IMR-90 (cell line): ENCODE results near the gene COG8. TPM values are rescaled to one million over a fixed set of nuclear protein-coding genes. Genes with fewer than 3 reads are reported as not detected.

Source experiments
- ATAC-seq: fragments of 200-7000 bp; cut with Tn5 transposase; 2 replicates; pipeline ENCODE4 v1.9.1; 2020; ENCODE audit warnings: low read depth, mild to moderate bottlenecking, moderate library complexity
- BruUV-seq: library from RNA; stranded (reverse); fragments of 400-500 nt; replicated peaks from 2 replicates; lab custom pipeline; 2021; lab: Mats Ljungman, UMichigan
- CTCF ChIA-PET: fragments of 300-600 bp; formaldehyde crosslinking; extraction: SDS; loops from one replicate; lab custom pipeline; 2021; ENCODE audit warnings: antibody characterized with exemption; lab: Yijun Ruan, JAX
- POLR2A ChIA-PET: fragments of 300-600 bp; sonication (Branson Sonifier 250); formaldehyde crosslinking; loops from one replicate; lab custom pipeline; 2022; ENCODE audit warnings: antibody characterized with exemption; ENCODE audit not compliant: unreplicated experiment; lab: Charles Lee
- DNase-seq: peaks from one replicate; pipeline ENCODE4 v3.0.0; 2013
- H2AFZ ChIP-seq: replicated peaks from 2 replicates; pipeline ENCODE3; 2013; ENCODE audit warnings: low read length, mild to moderate bottlenecking; ENCODE audit not compliant: poor library complexity
- H2AK5ac ChIP-seq: 2 replicates; pipeline ENCODE4 v1.6.1; 2013; ENCODE audit warnings: low read depth, low read length, inconsistent platforms
- H2AK9ac ChIP-seq: replicated peaks from 2 replicates; pipeline ENCODE3; 2013; ENCODE audit warnings: mild to moderate bottlenecking, low read depth, low read length, moderate library complexity; ENCODE audit not compliant: poor library complexity
- H2BK120ac ChIP-seq: 2 replicates; pipeline ENCODE4 v1.6.1; 2013; ENCODE audit warnings: low read depth, low read length, inconsistent platforms
- H2BK15ac ChIP-seq: 3 replicates; pipeline ENCODE4 v1.6.1; 2013; ENCODE audit warnings: low read depth, low read length, inconsistent platforms
- H2BK20ac ChIP-seq: 2 replicates; pipeline ENCODE4 v1.6.1; 2013; ENCODE audit warnings: low read depth, mild to moderate bottlenecking, inconsistent platforms, low read length, moderate library complexity
- H2BK5ac ChIP-seq: 2 replicates; pipeline ENCODE4 v1.6.1; 2013; ENCODE audit warnings: mild to moderate bottlenecking, low read depth, low read length, inconsistent platforms; ENCODE audit not compliant: poor library complexity, severe bottlenecking
- H3K14ac ChIP-seq: replicated peaks from 2 replicates; pipeline ENCODE4 v1.6.1; 2013; ENCODE audit warnings: low read depth, low read length, inconsistent platforms
- H3K18ac ChIP-seq: 2 replicates; pipeline ENCODE4 v1.6.1; 2013; ENCODE audit warnings: low read depth, low read length, control low read depth
- H3K23ac ChIP-seq: 2 replicates; pipeline ENCODE4 v1.6.1; 2013; ENCODE audit warnings: low read depth, low read length, inconsistent platforms
- H3K27ac ChIP-seq: 2 replicates; pipeline ENCODE4 v1.5.1; 2013; ENCODE audit warnings: mild to moderate bottlenecking, control low read depth, low read length; ENCODE audit not compliant: insufficient read depth
- H3K27me3 ChIP-seq: 2 replicates; pipeline ENCODE4 v1.6.1; 2013; ENCODE audit warnings: low read length; ENCODE audit not compliant: control insufficient read depth, insufficient read depth
- H3K36me3 ChIP-seq: 2 replicates; pipeline ENCODE4 v1.6.1; 2013; ENCODE audit warnings: low read length, mixed read lengths; ENCODE audit not compliant: control insufficient read depth, insufficient read depth
- H3K4ac ChIP-seq: 2 replicates; pipeline ENCODE4 v1.6.1; 2013; ENCODE audit warnings: low read depth, low read length, inconsistent platforms
- H3K4me1 ChIP-seq: 2 replicates; pipeline ENCODE4 v1.6.1; 2013; ENCODE audit warnings: low read length, mixed read lengths; ENCODE audit not compliant: control insufficient read depth, insufficient read depth
- H3K4me2 ChIP-seq: 2 replicates; pipeline ENCODE4 v1.6.1; 2013; ENCODE audit warnings: low read depth, mild to moderate bottlenecking, control low read depth, low read length, moderate library complexity
- H3K4me3 ChIP-seq: 2 replicates; pipeline ENCODE4 v1.5.1; 2013; ENCODE audit warnings: low read depth, mild to moderate bottlenecking, control low read depth, low read length, moderate library complexity; ENCODE audit not compliant: insufficient read depth
- H3K56ac ChIP-seq: 2 replicates; pipeline ENCODE4 v1.6.1; 2013; ENCODE audit warnings: low read length, inconsistent platforms; ENCODE audit not compliant: insufficient read depth; ENCODE audit errors: extremely low read depth
- H3K79me1 ChIP-seq, 2 experiments: 2 replicates each; pipeline ENCODE4 v1.6.1; 2013; ENCODE audit warnings: low read length in 2 of 2, inconsistent platforms in 1 of 2, low read depth in 1 of 2
- H3K9ac ChIP-seq: 2 replicates; pipeline ENCODE4 v1.6.1; 2013; ENCODE audit warnings: low read depth, low read length, control low read depth
- H3K9me1 ChIP-seq: 2 replicates; pipeline ENCODE4 v1.6.1; 2013; ENCODE audit warnings: low read length, inconsistent platforms; ENCODE audit not compliant: insufficient read depth
- H3K9me3 ChIP-seq: 2 replicates; pipeline ENCODE4 v1.6.1; 2013; ENCODE audit warnings: low read length; ENCODE audit not compliant: control insufficient read depth, insufficient read depth
- H4K20me1 ChIP-seq: 2 replicates; pipeline ENCODE4 v1.6.1; 2013; ENCODE audit warnings: low read length, inconsistent platforms; ENCODE audit not compliant: insufficient read depth
- H4K5ac ChIP-seq: 2 replicates; pipeline ENCODE4 v1.6.1; 2013; ENCODE audit warnings: mild to moderate bottlenecking, low read depth, low read length, control low read depth
- H4K8ac ChIP-seq, 2 experiments: 2 replicates each; pipeline ENCODE4 v1.6.1; 2013; ENCODE audit warnings: low read depth in 2 of 2, low read length in 2 of 2, control low read depth in 1 of 2, inconsistent platforms in 1 of 2
- H4K91ac ChIP-seq: 2 replicates; pipeline ENCODE4 v1.6.1; 2013; ENCODE audit warnings: low read depth, low read length, inconsistent platforms; ENCODE audit not compliant: insufficient read depth
- BHLHE40 ChIP-seq: fragments of 150-350 bp; IDR thresholded peaks from 2 replicates; pipeline ENCODE4 v1.6.1; 2016; ENCODE audit warnings: mild to moderate bottlenecking, low read depth, low read length
- CEBPB ChIP-seq: IDR thresholded peaks from 2 replicates; pipeline ENCODE4 v1.6.1; 2012; ENCODE audit warnings: low read depth, low read length, improper control_type of control experiment
- CHD1 ChIP-seq: IDR thresholded peaks from 2 replicates; pipeline ENCODE4 v1.6.1; 2012; ENCODE audit warnings: low read depth, low read length, improper control_type of control experiment
- FOS ChIP-seq: fragments of 150-350 bp; IDR thresholded peaks from 2 replicates; pipeline ENCODE4 v1.6.1; 2016; ENCODE audit warnings: low read depth, low read length
- MAFK ChIP-seq: IDR thresholded peaks from 2 replicates; pipeline ENCODE4 v1.6.1; 2012; ENCODE audit warnings: low read depth, low read length, improper control_type of control experiment
- MAZ ChIP-seq: IDR thresholded peaks from 2 replicates; pipeline ENCODE4 v1.6.1; 2012; ENCODE audit warnings: low read depth, mild to moderate bottlenecking, low read length, improper control_type of control experiment, moderate library complexity, borderline replicate concordance
- MXI1 ChIP-seq: IDR thresholded peaks from 2 replicates; pipeline ENCODE4 v1.6.1; 2012; ENCODE audit warnings: low read depth, mild to moderate bottlenecking, low read length, moderate library complexity, borderline replicate concordance
- NFE2L2 ChIP-seq: fragments of 150-350 bp; IDR thresholded peaks from 2 replicates; pipeline ENCODE4 v1.6.1; 2016; ENCODE audit warnings: low read depth, mild to moderate bottlenecking, low read length
- POLR2A ChIP-seq: IDR thresholded peaks from 2 replicates; pipeline ENCODE4 v1.6.1; 2012; ENCODE audit warnings: mild to moderate bottlenecking, low read depth, low read length
- RAD21 ChIP-seq: IDR thresholded peaks from 2 replicates; pipeline ENCODE4 v1.6.1; 2012; ENCODE audit warnings: low read length, improper control_type of control experiment
- RCOR1 ChIP-seq: IDR thresholded peaks from 2 replicates; pipeline ENCODE4 v1.6.1; 2012; ENCODE audit warnings: mild to moderate bottlenecking, low read length, improper control_type of control experiment; ENCODE audit not compliant: insufficient replicate concordance
- RFX5 ChIP-seq: IDR thresholded peaks from 2 replicates; pipeline ENCODE4 v1.8.0; 2012; ENCODE audit warnings: low read depth, mild to moderate bottlenecking, low read length, moderate library complexity
- SMC3 ChIP-seq: fragments of 150-350 bp; IDR thresholded peaks from 2 replicates; pipeline ENCODE4 v1.6.1; 2016; ENCODE audit warnings: low read depth, mild to moderate bottlenecking, antibody characterized with exemption, low read length, moderate library complexity
- WGBS, 2 experiments: methylation state at CpG; one replicate each; pipeline versions ENCODE4 v1.1.5 to v1.1.7; 2013; ENCODE audit warnings: missing lambda C conversion rate in 2 of 2; ENCODE audit not compliant: insufficient read length in 1 of 2; ENCODE audit errors: extremely low coverage in 2 of 2; 5-methylcytosine and 5-hydroxymethylcytosine counted together
- dilution Hi-C: fragments of 300-500 bp; cut with HindIII; formaldehyde crosslinking; loops from one replicate; pipeline ENCODE4 v1.14.3; 2018; ENCODE audit warnings: low sequenced_read_pairs; ENCODE audit not compliant: unreplicated experiment
- in situ Hi-C: fragments of 300-500 bp; cut with MboI; formaldehyde crosslinking; loops from 3 replicates; pipeline ENCODE4 v1.14.3; 2019; ENCODE audit warnings: low sequenced_read_pairs, inconsistent platforms, mixed read lengths
- intact Hi-C: fragments of 100-400 bp; cut with micrococcal nuclease; formaldehyde crosslinking; loops from 2 replicates; pipeline ENCODE4 v1.10.0; 2022
- polyA plus RNA-seq, 3 experiments: library from polyadenylated mRNA; depleted of rRNA; stranded (reverse); fragments of >200 nt; gene quantifications; 2 replicates each; pipeline ENCODE4 v1.2.3, GENCODE V29; 2012; ENCODE audit warnings: low replicate concordance in 1 of 3
- total RNA-seq: library from RNA; depleted of rRNA; stranded (reverse); fragments of >200 nt; gene quantifications from 2 replicates; pipeline ENCODE4 v1.2.3, GENCODE V29; 2012
- TF ChIP-seq, protein P1 (sequence below): fragments of 150-350 bp; IDR thresholded peaks from 2 replicates; pipeline ENCODE4 v1.6.1; 2017; ENCODE audit warnings: mild to moderate bottlenecking, antibody characterized with exemption, low read length, low read depth

Gene COG8
- total and polyA plus RNA-seq, 2 of the 4 experiments (the other 2 are of a cell fraction): 23.4 to 26.2 TPM

DNA sequence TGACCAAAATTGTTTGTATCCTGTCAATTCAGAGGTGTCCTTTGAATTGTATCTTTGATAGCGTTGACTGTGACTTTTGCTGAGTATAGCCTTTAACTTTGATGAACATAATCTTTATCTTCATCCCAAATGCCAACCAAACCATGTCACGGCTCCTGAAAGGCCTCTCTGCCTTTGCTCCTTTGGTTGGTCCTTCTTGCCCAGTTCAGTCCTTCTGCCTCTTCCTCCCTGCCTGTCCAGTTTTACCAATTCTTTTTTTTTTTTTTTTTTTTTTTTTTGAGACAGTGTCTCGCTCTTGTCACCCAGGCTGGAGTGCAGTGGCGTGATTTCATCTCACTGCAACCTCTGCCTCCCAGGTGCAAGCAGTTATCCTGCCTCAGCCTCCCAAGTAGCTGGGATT is 41.1 kb downstream of the COG8 start:
- in situ Hi-C loops (no loop called here), dilution Hi-C loops (no loop called here), intact Hi-C loops (no loop called here)
- H2AK9ac ChIP-seq: no peak overlapping the region
- H3K9me1 ChIP-seq: peaks cover 12% of the 10 kb centered on the region
- CTCF ChIA-PET: no interaction called here
- H3K56ac ChIP-seq: no peak overlapping the region
- peaks cover 35% of the 10 kb centered on the region for H3K36me3 ChIP-seq
- no peak overlapping the region for H3K4me2 ChIP-seq
- H2BK20ac ChIP-seq: no peak overlapping the region
- H3K9ac ChIP-seq: no peak overlapping the region
- WGBS, 2 experiments: no CpG with 5 or more reads among the region's 4 CpGs
- no peaks in the 10 kb centered on the region for H3K27me3 ChIP-seq
- ATAC-seq: no peak
- POLR2A ChIA-PET: no interaction called here
- H3K4ac ChIP-seq: no peak overlapping the region
- no peak overlapping the region for H3K14ac ChIP-seq
- H4K5ac ChIP-seq: no peak overlapping the region
- no peak overlapping the region for H3K23ac ChIP-seq
- H4K91ac ChIP-seq: no peak overlapping the region
- no peak overlapping the region for H3K4me3 ChIP-seq
- H2BK120ac ChIP-seq: no peak overlapping the region
- no peak overlapping the region for H2AFZ ChIP-seq
- H3K9me3 ChIP-seq: no peaks in the 10 kb centered on the region
- no peak overlapping the region for H2BK5ac ChIP-seq
- H4K8ac ChIP-seq: no peak overlapping the region
- no TSS peak for BruUV-seq
- peaks cover 4% of the 10 kb centered on the region for H3K4me1 ChIP-seq
- peaks cover 3% of the 10 kb centered on the region; the same call in 1 of the 2 replicates for H4K20me1 ChIP-seq
- TF ChIP-seq RFX5 (no peak), MAFK (no peak), FOS (no peak), RAD21 (no peak), BHLHE40 (no peak), SMC3 (no peak), MAZ (no peak), MXI1 (no peak), CHD1 (no peak), CEBPB (no peak), POLR2A (no peak), NFE2L2 (no peak), RCOR1 (no peak)
- TF ChIP-seq, protein P1, sequence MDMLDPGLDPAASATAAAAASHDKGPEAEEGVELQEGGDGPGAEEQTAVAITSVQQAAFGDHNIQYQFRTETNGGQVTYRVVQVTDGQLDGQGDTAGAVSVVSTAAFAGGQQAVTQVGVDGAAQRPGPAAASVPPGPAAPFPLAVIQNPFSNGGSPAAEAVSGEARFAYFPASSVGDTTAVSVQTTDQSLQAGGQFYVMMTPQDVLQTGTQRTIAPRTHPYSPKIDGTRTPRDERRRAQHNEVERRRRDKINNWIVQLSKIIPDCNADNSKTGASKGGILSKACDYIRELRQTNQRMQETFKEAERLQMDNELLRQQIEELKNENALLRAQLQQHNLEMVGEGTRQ: no peak
- no peak overlapping the region for H2BK15ac ChIP-seq
- no peak overlapping the region for H2AK5ac ChIP-seq
- peaks cover 7 to 64% of the 10 kb centered on the region in 2 experiments; a peak in 3 of 4 replicates for H3K79me1 ChIP-seq
- H3K27ac ChIP-seq: no peak overlapping the region
- no peak overlapping the region for H3K18ac ChIP-seq
- DNase-seq: no peak
